ENCODE data around the gene CCDC184. TPM values are rescaled to one million over a fixed set of nuclear protein-coding genes. Genes with fewer than 3 reads are reported as not detected.

CCDC184 gene
- total and polyA plus RNA-seq, 2 of the 13 experiments (the other 11 are each of a cell fraction or from before 2014, with no cell fraction given), result not detected

- Histone ChIP-seq H3K9me3 (ENCODE audit: low read length) (no peaks in the 10 kb centered on the region), H3K4me1 (ENCODE audit: insufficient read depth, low read length) (peaks cover 8% of the 10 kb centered on the region; the same call in 1 of the 2 replicates), H4K20me1 (ENCODE audit: insufficient read depth, low read length) (no peaks in the 10 kb centered on the region), H3K27me3 (ENCODE audit: control insufficient read depth in 1 of 2, insufficient read depth in 2 of 2, low read length in 2 of 2) (no peaks in the 10 kb centered on the region), H3K4me2 (ENCODE audit: low read depth, low read length) (no peak overlapping the region), H3K27ac (ENCODE audit: extremely low read length, insufficient read depth, low read length) (no peak overlapping the region), H3K9ac (ENCODE audit: insufficient read depth, low read depth, low read length) (no peak overlapping the region), H2AFZ (ENCODE audit: low read length) (no peak overlapping the region), H3K79me2 (ENCODE audit: insufficient read depth, low read length) (no peaks in the 10 kb centered on the region), H3K4me3 (replicated peaks in 1 of 3; ENCODE audit: insufficient read depth in 1 of 3, low read depth in 2 of 3, low read length in 3 of 3) (no peak overlapping the region), H3K36me3 (replicated peaks in 1 of 2; ENCODE audit: control insufficient read depth in 1 of 2, insufficient read depth in 2 of 2, low read length in 2 of 2) (no peaks in the 10 kb centered on the region)
- ChIA-PET POLR2A (no interaction called here), CTCF (ENCODE audit: low intra/inter-chr PET ratio, low total read pairs) (interaction anchor here (1.3 kb wide), 1 partner anchor 263 kb away, joined by 6 read pairs; no protein-coding TSS in a partner anchor)
- FAIRE-seq, result no peak
- ATAC-seq, result no peak
- no peak for DNase-seq (ENCODE audit: low spot score)
- no TSS peak for BruUV-seq (replicated peaks)
- WGBS (ENCODE audit: low lambda C conversion rate), result 24% methylated on average over 5 of the region's 5 CpGs
- in situ Hi-C loops (cut with HindIII; ENCODE audit: extremely low pct_ligation_motif_present, low pct_unique_long_range_greater_than_20kb) (loop anchor here (10.0 kb wide), 3 partner anchors 78 to 258 kb away; partner anchors contain the start of gene VDR), intact Hi-C loops (cut with micrococcal nuclease; ENCODE audit: unreplicated experiment) (loop anchor here (10.0 kb wide), 1 partner anchor 218 kb away; no protein-coding TSS in a partner anchor)
- TF ChIP-seq HMGXB4 (CRISPR knock-in tag; IDR thresholded peaks at IDR 0.05; ENCODE audit: borderline replicate concordance in 1 of 2, low read depth in 1 of 2) (no peak), RXRA (CRISPR knock-in tag; IDR thresholded peaks at IDR 0.05) (no peak), ZC3H13 (CRISPR knock-in tag; IDR thresholded peaks at IDR 0.05) (no peak), PHF21A (CRISPR knock-in tag; IDR thresholded peaks at IDR 0.05) (no peak), TBX2 (CRISPR knock-in tag; IDR thresholded peaks at IDR 0.05; ENCODE audit: borderline replicate concordance) (no peak), DRAP1 (CRISPR knock-in tag; IDR thresholded peaks at IDR 0.05) (no peak)
Observed at GRCh38 chr12:48163150-48163747, 20.2 kb upstream of the CCDC184 start.
